NCI-H2227 treated with DMSO at 0.1 percent for 48 hours (cell line): ENCODE results near the gene SRSF1.
A peak's percentile ranks its signal among the peaks of the same experiment; 100 is the strongest.
"Not testable (repeated sequence)": the region's sequence is repeated elsewhere in the genome, so short reads cannot be mapped to it uniquely, and the experiment has no call there.

Experiments used
- DNase-seq: peaks from one replicate; lab custom pipeline; 2025; lab: John Stamatoyannopoulos, UW

Gene SRSF1

DNA sequence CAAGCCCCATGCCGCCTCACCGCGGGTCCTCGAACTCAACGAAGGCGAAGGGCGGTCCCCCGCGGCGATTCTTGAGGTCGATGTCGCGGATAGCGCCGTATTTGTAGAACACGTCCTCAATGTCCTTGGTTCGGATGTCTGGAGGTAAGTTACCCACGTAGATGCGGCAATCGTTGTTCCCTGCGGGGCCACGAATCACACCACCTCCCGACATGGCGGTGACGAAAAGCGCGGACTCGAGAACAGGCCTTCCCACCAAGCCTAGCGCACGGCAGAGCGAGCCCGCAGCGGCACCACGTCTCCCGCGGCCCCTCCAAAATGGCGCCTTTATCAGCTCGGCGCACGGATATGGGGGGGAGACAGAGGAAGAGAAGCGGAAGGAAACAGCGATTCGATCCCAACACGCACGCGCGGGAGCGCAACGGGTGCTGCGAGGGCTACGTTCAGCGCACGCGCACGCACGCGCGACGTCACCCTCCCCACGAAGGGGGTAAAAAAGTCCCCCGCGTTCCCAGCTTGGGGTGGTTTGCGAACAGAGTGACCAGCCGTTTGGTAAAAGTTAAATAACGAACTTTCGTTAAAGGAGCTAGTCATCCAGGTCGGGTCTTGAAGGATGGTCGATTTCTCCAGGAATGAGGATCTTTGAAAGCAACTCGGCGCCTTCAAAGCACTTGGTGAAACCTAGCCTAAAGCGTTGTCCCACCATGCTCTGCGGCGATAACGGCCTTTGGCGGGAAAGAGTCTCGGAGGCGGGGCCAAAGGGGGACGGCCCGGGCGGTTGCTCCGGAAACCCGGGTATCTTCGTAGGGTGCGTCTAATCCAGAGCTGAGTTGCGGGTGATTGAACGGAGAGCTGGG is at the start of gene SRSF1:
Gene SRSF1 (minus strand): TSS at position 323 of the 857 bp plus-strand sequence. CDS start 109 bp downstream, at position 214.
- peak; percentile 100 for DNase-seq

- no peak for DNase-seq
Observed at GRCh38 chr17:58056476-58056875, 49.4 kb upstream of the SRSF1 start.

DNA sequence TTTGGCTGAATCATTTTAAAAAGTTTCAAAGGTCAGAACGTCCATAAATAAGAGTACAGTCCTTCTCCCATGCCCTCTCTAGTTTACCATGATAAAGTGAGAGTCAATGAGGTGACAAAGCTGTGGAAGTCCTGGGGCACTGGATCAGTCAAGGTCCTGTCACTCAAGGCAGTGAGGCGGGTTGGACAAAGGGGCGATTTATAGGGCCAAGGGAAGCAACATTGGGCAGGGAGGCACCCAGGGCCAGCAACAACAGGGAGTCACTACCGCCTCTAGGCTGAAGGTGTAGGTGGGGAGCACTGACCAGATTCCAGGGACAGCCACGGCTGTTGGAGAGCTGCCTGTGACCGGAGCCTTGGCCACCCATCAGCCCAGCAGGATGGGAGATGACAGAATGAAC is 47.6 kb upstream of the SRSF1 start:
- no peak for DNase-seq

DNA sequence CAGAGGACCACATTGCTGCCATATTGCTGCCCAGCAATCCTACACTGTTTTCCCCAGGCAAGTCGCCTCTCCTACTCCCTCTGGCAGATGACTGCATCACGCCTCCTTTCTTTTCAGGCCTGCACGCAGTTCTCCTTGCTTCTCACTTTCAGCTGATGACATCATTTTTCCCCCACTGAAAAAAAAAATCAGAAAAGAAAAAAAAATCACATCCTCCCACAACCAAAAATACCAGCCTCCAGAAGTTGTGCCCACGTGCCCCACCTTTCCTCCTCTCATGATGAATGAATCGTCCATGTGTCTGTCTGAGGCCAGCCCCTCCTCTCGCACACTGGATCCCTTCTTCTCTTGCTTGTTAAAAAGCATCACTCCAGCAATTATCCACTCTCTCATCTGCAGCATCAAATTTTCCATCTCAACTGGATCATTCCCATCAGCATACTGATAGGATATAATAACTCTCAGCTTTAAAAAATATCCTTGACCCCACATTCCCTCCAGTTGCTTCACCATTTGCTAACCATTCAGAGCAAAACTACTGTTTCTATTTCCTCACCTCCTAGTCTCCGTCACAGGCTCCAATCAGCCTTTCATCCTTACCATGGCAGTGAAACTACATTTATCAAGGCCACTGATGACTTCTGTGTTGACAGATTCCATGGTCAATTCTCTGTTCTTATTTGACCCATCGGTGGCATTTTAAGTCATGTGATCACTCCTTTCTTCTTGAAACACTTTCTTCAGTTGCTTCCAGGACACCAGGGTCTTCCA is 46.1 kb upstream of the SRSF1 start:
- no peak for DNase-seq

- DNase-seq = no peak
Observed at GRCh38 chr17:58052407-58052806, 45.4 kb upstream of the SRSF1 start.

GRCh38 chr17:58051468-58051867 is 44.4 kb upstream of the SRSF1 start:
- DNase-seq = no peak

DNA sequence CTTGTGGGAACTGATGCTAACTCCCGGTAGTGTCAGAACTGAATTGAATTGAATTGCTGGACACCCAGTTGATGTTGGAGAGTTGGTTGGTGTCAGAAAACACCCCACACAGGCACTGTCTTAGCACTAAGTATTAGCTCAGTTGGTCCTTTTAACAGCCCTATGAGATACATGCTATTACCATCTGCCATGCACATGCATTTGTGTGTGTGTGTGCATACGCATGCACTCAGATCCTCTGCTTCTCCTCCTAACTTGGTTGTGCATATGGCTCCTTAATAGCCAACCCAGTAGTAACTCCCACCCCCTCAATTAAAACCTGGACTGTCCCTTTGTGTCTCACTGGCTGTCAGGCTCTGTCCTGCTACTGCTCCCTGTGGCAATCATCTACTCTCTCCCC is 43.9 kb upstream of the SRSF1 start:
- DNase-seq = no peak

DNA sequence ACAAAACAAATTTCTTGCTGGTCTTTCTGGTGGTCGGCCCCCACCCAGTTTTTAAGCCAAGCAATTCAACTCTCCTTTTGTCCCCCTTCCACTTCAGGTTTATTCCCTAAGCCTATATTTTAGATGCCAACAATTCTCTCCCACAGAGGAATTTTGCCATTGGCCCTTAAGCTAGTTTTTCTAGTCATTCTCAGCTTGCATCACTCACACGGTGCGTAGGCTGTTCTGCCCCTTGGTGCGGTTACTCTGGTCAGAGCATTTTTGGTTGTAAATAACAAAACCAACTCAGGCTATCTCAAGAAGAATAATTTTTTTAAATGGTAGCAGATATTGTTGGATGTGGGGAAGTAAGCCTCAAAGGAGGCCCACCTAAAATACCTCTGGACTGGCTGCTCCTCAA is 42.5 kb upstream of the SRSF1 start:
- no peak for DNase-seq

- DNase-seq = no peak
Observed at GRCh38 chr17:58047376-58048150, 40.5 kb upstream of the SRSF1 start.

GRCh38 chr17:58046239-58047094 is 39.4 kb upstream of the SRSF1 start:
- peak; percentile 45 for DNase-seq

- DNase-seq = not testable (repeated sequence)
Observed at GRCh38 chr17:58044256-58044655, 37.2 kb upstream of the SRSF1 start.

DNA sequence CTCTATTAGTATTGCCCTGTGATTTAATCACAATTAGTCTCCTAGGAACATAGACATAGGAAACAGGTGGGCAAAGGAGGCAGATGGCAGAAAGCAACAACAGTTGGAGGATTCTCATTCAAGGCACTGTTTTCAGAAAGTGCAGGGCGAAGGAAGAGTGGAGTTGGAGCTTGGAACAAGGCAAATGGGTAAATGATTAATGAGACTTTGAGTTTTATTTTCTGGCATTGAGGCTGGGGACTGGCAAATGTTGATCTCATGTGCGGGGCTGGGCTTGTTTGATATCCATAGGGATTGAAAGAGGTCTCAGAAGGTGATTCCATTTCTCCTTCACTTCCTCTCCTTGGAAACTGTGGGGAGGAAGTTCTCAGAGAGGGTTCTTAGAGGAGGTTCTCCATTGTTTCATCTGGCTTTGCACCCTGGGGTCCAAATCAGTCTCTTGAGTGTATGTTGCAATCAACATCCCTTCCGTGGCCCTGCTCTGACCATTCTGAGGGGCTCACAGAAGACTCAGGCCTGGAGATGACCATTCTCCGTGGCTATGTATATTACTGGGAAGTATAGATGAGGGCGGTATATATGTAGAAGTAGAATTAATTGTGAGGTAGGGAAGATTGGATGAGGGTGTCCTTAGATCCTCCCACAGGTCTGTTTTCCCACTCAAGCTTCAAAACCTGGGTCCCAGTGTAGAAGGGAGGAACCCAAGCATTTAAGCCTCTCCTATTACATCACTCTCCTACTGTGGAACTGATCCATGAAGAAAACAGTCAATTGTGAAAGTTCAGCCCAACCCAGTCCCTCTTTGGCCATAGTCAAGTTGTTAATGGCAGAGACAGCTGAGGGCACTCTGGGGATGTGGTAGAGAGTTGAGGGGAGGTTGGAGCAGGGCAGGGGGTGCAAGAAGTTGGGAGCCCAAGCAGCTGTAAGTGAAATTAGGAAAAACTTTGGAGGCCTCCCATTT is 36.5 kb upstream of the SRSF1 start:
- no peak for DNase-seq

GRCh38 chr17:58041161-58041560 is 34.1 kb upstream of the SRSF1 start:
- no peak for DNase-seq

GRCh38 chr17:58040386-58040785 is 33.3 kb upstream of the SRSF1 start:
- no peak for DNase-seq

GRCh38 chr17:58039975-58040374 is 32.9 kb upstream of the SRSF1 start:
- DNase-seq = no peak

DNA sequence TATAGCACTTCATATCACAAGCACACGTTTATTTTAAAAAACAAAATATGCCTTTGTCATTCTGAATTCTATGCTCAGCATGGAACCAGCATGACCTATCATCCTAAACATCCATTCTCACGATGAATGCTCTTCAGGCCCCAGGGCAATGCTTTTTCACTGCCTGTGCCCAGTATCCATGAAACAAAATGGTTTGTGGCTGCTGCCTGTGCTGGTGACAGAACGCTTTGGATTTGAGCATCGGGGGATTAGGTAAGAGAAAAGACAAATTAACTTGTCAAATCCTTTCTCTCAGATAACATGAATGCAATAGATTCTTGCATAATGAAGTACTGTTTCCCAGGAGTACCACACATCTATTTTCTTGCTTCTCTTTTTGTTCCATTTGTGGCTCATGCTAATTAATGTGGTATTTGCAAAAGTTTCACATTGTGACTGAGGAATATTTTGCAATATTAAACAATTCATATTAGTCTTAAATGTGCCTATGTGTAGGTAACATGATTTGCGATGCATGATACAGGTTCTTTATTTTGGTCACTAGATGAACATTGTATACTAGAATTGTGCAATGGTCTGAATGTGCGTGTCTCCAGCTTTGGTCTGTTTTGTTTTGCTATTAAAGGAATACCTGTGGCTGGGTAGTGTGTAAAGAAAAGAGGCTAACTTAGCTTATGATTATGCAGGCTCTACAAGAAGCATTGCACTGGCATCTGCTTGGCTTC is 25.8 kb upstream of the SRSF1 start:
- no peak for DNase-seq

DNA sequence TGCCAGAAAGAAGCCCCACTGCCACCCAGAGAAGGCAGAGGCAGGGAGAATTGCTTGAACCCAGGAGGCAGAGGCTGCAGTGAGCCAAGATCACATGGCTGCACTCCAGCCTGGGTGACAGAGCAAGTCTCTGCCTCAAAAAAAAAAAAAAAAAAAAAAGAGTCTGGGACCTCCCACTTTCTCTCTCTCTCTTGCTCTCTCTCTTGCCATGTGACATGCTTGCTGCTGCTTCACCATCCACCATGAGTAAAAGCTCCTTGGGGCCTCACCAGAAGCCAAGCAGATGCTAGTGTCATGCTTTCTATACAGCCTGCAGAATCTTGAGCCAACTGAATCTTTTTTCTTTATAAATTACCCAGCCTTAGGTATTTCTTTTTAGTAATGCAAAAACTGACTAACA is 21.5 kb upstream of the SRSF1 start:
- no peak for DNase-seq

DNA sequence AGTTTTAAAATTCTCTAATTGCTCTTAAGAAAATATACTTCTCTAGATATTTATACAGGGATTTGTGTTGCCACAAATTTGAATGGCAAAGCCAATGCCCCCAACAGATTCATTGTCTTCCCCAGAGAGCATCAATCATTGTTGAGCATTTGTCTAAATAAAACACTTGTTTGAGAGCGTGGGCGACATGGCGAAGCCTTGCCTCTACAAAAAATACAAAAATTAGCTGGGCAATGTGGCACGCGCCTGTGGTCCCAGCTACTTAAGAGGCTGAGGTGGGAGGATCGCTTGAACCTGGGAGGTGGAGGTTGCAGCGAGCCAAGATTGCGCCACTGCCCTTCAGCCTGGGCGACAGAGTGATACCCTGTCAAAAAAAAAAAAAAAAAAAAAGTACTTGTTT is 13.4 kb upstream of the SRSF1 start:
- DNase-seq = peak; percentile 37

DNA sequence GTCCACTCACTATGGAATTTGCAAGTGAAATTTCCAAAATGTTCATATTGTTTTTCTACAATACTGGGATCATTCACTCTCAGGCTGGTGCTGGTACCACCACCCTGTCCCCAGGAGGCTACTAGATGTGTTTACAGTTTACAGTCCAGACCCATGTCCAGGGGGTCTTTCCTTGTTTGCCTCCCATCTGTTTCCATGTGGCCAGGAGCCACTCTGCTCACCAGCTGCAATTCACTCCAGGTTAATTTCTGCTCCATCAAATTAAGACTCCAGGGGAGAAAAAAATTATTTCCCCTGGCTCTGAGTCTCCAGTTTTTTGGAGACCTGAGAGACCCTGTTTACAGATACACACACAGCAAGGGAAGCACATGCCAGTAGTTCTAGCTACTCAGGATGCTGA is 12.5 kb upstream of the SRSF1 start:
- DNase-seq = no peak

GRCh38 chr17:58019039-58019438 is 12.0 kb upstream of the SRSF1 start:
- DNase-seq = no peak
